ENCODE data around the gene ARID1A. TPM values are rescaled to one million over a fixed set of nuclear protein-coding genes. Genes with fewer than 3 reads are reported as not detected.
A peak's percentile ranks its signal among the peaks of the same experiment; 100 is the strongest.

ARID1A gene
- total and polyA plus RNA-seq, 9 of the 15 experiments (the other 6 are each of a cell fraction or from before 2014, with no cell fraction given) = 8.3 to 88.3 (median 22.5) TPM

GRCh38 chr1:26696654-26697430 is 1.0 kb downstream of the ARID1A start (continued):
- TF ChIP-seq IFI16 (CRISPR knock-in tag; IDR thresholded peaks at IDR 0.05) (no peak), MAFK (IDR thresholded peaks at IDR 0.05; ENCODE audit: low read length) (no peak), PTRF (tag; IDR thresholded peaks at IDR 0.05) (no peak), KLF10 (CRISPR knock-in tag; IDR thresholded peaks at IDR 0.05) (no peak), CTBP1 (IDR thresholded peaks at IDR 0.05; ENCODE audit: borderline replicate concordance) (peak; percentile 14; the same call in 1 of the 2 replicates), PRDM10 (IDR thresholded peaks at IDR 0.05; ENCODE audit: partially characterized antibody) (no peak), TRIM25 (IDR thresholded peaks at IDR 0.05; ENCODE audit: borderline replicate concordance) (no peak), NELFE (IDR thresholded peaks at IDR 0.05; ENCODE audit: insufficient read depth, insufficient read length) (no peak), E2F1 (CRISPR knock-in tag; IDR thresholded peaks at IDR 0.05) (no peak), POLR2AphosphoS5 (IDR thresholded peaks at IDR 0.05; ENCODE audit: control insufficient read depth, insufficient read depth, low read depth, low read length) (no peak; the same call in 1 of the 2 replicates), UBTF (IDR thresholded peaks at IDR 0.05; ENCODE audit: borderline replicate concordance in 1 of 2, low read depth in 2 of 2, low read length in 2 of 2) (peak; percentile 45 to 63; a peak in 2 of 4 replicates), RBM22 (IDR thresholded peaks at IDR 0.05; ENCODE audit: low read depth, low read length, poor library complexity, severe bottlenecking) (peak; percentile 81), FOXK2 (conservative IDR thresholded peaks at IDR 0.05 in 1 of 2, IDR thresholded peaks at IDR 0.05 in 1 of 2; ENCODE audit: low read depth in 2 of 2) (no peak), HNRNPUL1 (IDR thresholded peaks at IDR 0.05; ENCODE audit: low read length) (no peak), PHB (CRISPR knock-in tag; IDR thresholded peaks at IDR 0.05) (peak; percentile 90; the same call in 1 of the 2 replicates), CBFA2T2 (conservative IDR thresholded peaks at IDR 0.05) (no peak), CEBPB (tag; IDR thresholded peaks at IDR 0.05) (no peak), CAMTA2 (CRISPR knock-in tag; conservative IDR thresholded peaks at IDR 0.05) (no peak), PCBP1 (IDR thresholded peaks at IDR 0.05; ENCODE audit: low read depth, low read length, poor library complexity, severe bottlenecking) (peak; percentile 45)

Data from K562 (cell line).